GM18868 (cell line): ENCODE measurements around the gene SBF2.
"Not testable (repeated sequence)": the region's sequence is repeated elsewhere in the genome, so short reads cannot be mapped to it uniquely, and the experiment has no call there.

Experiments used
- ATAC-seq: cut with Tn5 transposase; IDR thresholded peaks from one replicate; pipeline ENCODE4 v1.9.1; 2021; ENCODE audit warnings: mild to moderate bottlenecking, moderate library complexity; ENCODE audit not compliant: unreplicated experiment

The SBF2 gene

GRCh38 chr11:9923280-9923679, 370.7 kb downstream of the SBF2 start:
- ATAC-seq, result no peak

DNA sequence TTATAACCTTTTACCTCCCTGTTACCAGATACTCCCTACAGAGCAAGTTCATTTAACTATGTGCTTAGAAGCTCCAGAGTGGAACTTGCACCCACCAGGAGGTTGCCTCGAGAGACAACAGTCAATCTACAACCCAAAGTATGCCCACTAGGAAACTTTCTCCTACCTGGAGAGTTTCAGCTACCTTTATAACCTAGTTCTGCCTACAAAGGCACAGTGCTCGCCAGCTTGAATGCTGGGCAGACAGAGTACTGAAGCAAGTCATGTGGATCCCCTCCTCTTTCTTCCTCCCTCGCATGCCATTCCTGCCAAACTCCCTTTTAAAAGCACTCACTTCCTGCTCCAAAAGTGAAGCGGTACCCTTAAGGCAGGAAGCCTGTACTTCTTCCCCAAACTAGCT, 371.2 kb downstream of the SBF2 start:
- ATAC-seq, result no peak

DNA sequence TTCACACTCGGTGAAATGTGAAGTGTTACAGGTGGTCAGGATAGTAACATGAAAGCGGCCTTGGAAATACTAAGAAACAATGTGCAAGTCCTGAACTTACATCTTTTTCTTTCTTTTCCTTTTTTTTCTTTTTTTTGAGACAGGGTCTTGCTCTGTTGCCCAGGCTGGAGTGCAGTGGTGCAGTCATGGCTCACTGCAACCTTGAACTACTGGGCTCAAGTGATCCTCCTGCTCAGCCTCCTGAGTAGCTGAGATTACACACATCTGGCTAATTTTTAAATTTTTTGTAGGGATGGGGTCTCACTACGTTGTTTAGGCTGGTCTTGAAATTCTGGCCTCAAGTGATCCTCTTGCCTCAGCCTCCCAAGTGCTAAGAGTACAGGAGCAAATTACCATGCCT, 377.5 kb downstream of the SBF2 start:
- no peak for ATAC-seq

GRCh38 chr11:9914064-9914463, 380.0 kb downstream of the SBF2 start:
- ATAC-seq, result no peak

DNA sequence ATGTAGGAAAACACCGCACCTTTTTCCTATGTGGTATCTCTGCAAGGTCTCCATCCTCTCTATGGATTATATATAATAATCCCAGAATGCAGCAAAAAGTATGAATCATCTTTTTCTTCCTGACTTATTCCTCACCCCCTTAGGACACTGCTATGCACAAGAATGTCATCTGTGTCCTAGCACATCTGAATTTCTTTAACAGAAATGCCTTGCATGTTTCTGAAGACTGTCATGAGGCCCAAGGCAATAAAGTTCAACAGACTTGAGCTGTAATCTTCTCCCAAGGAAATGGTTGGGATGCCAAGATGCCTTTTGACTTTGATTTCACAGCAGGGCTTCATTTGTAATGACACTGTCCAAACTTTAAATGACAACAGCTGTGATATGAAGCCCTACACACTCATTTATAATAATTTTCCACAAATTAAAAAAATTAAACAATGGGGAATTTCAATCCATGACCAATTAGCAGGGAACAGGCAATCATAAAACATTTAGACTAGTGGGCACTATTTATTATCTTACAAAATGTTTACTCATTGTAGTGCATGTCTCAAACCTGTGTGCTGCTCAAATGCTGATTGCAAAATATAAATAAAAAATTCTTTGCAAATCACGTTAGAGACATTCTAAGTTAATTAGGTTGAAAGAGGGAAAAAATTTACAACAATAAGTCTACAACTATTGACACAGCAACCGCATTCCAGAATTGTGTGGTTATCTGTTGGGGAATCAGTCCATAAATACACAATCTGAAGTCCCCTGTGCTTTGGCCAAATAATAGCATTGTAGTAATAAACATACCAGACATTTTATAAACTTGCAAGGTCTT, 387.8 kb downstream of the SBF2 start:
- ATAC-seq, result no peak

DNA sequence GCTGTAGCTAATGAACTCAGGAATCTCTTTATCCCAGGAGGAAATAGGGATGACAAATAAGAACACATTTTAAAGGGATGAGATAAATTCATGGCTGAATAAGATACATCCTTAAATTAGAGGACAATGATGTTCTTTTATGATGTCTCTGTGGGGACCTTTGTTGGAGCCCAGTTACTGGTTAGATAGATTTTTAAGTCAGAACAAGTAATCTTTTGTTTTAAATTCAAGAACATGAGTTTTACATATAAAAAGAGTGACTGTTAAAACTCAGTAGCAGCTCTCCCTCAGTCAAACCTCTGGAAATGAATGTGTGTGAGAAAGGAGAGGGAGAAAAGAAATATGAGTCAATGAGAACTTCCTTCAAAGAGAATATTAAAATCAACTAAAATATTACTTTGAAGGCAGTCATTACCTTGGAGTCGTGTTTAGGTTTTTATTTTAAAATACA, 388.5 kb downstream of the SBF2 start:
- ATAC-seq, result no peak

DNA sequence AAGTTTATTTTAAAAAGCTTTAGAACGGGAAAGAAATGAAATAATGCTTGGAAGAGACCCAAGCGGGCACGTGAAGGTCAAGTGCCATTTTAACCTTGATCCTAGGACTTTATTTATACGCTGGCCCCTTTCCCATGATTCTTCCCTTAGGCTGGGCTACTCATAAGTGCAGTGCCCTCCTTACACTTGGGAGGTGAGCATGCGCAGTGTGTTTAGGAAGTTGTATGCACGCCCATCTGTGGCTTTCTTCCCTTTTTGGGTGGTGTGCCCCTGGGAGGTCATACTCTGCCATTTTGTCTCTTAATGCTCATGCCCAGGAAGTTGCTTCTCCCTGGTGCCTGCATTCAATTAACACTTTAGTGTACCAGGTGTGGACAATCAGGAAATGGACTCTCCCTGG, 390.4 kb downstream of the SBF2 start:
- ATAC-seq, result no peak

DNA sequence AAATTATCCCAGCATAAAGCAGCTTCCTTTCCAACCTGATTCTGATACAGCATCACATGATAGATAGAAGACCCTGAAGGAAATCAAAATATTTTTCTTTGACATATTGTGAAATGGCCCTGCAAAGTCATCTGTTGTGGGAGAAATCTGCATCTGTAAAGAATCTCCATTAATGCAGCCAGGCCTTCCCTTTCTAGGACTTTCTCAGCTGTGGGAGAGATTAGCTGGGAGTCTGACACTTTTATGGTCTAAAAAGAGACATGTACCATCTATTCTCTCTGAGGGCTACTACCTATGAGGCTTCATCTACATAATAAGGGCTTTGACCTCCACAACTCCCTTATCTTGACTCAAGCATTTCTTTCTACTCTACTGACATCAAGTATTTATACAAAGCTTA, 392.1 kb downstream of the SBF2 start:
- ATAC-seq, result no peak

GRCh38 chr11:9900253-9900652, 393.8 kb downstream of the SBF2 start:
- not testable (repeated sequence) for ATAC-seq

- no peak for ATAC-seq
Measured at GRCh38 chr11:9899676-9900075, 394.3 kb downstream of the SBF2 start.

- ATAC-seq, result no peak
Measured at GRCh38 chr11:9896902-9897301, 397.1 kb downstream of the SBF2 start.

DNA sequence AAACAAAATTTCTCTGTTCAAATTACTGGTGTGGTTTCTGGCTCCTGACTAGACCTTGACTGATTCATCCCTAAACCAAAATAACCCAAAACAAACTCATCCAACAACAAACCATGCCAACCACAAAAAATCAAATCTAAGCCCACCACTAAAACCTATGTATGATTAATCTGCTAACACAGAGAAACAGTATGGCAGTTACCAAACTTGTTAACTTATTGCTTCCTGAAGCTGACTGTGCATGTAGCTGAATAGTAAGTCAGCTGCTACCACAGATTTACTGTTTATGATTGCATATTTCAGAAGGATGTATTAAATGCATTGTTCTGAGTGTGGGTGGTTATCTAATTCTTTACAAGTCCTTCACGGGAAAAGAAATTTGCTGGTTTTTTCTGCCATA, 399.0 kb downstream of the SBF2 start:
- no peak for ATAC-seq

DNA sequence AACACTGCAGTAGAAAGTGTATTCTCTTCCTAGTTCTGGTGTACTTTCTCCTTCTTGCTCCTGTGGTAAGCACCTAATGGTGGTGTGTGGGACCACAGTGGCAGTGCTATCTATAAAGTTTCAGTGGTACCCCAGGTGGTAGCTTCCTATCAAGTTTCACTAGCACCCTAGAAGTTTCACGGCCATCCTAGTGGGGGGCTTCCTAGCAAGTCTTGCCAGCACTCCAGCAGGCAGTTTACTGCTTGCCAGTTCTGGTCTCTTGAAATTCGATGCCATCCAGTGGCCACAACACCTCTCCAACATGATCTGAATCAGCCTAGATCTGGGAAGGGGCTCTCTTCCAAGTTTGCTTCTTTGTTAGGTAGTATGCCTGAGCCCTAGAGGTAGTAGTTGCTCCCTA, 400.5 kb downstream of the SBF2 start:
- no peak for ATAC-seq

DNA sequence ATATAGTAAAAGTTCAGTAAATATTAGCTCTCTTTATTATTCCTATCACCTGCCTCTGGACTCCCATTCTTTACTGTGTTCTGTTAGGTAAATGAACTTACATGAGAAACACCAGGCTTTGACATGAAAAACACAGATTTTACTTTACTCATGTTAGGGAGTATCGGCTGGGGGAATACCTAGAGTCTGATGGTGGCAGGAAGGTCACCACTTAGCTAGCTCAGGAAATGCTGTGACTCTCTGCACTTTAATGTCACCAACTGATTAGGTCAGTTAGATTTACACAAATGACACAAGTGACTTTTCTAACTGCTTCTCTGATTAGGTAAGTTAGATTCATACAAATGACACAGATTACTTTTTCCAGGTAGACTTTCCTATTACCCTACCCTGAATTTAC, 405.1 kb downstream of the SBF2 start:
- ATAC-seq, result no peak

DNA sequence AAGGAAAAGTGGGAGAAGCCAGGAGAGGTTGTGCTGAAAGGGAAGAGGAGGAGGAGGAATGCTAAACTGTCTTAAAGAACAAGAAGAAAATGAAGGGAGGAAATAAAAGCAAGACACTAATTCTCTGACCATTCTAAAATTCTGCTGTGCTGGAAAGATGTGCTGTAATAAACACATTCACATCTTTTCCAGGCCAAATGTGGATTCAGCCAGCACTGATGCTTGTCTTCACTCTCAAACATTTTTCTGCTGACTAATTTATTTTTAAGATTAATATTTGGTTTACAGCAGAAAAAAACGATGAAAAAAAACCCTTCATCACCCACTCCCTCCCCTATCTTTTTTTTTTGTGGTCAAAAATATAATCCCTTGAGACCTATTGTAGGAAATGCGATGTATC, 406.5 kb downstream of the SBF2 start:
- no peak for ATAC-seq

- no peak for ATAC-seq
Measured at GRCh38 chr11:9886595-9886994, 407.4 kb downstream of the SBF2 start.

GRCh38 chr11:9884601-9885000, 409.4 kb downstream of the SBF2 start:
- no peak for ATAC-seq

- ATAC-seq, result no peak
Measured at GRCh38 chr11:9880657-9881056, 413.4 kb downstream of the SBF2 start.

DNA sequence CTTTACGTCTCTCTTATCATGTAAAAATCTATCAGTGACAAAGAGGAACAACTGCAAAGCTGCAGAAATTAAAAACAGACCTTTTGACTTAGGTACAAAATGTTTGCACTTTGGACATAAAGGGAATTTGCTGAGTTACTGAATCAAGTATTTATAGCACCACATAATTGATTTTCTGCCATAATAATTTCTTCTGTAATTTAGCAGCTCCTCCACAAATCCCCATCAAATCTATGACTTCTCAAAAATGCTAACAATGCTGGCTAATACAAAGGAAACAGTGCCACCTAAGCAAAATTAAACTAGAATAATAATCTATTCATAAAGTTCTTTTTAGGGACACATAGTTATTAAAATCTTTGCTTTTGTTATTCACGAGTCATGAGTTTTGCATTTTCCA, 415.1 kb downstream of the SBF2 start:
- no peak for ATAC-seq

DNA sequence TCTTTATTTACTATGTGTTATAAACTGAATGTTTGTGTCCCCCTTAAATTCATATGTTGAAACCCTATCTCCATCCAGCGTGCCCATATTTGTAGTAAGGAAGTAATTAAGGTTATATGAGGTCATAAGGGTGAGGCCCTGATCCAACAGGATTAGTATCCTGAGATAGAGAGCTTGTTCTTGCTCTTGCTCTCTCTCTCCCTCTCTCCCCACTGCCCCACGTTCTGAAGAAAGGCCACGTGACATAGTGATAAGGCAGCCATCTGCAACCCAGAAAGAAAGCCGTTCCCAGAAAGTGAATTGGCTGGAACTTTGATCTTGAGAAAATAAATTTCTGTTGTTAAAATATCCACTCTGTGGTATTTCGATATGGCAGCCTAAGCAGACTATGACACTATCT, 417.7 kb downstream of the SBF2 start:
- no peak for ATAC-seq

DNA sequence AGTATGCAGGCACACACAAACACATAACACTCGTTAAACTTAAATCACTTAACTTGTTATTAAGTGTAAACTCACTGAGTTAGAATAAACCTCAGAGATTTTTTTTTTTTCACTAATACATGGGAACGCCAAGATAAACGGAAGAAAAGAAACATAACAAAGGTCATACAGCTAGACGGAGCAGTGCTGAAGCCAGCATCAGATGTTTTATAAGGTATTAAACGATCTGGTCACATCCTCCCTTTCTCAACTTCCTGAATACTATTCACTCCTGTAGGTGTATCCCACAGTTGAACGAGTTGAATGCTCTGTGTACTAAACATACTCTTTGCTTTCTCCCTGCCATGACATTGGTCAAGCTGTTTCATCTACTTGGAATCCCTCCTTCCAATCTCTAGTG, 418.2 kb downstream of the SBF2 start:
- ATAC-seq, result no peak

DNA sequence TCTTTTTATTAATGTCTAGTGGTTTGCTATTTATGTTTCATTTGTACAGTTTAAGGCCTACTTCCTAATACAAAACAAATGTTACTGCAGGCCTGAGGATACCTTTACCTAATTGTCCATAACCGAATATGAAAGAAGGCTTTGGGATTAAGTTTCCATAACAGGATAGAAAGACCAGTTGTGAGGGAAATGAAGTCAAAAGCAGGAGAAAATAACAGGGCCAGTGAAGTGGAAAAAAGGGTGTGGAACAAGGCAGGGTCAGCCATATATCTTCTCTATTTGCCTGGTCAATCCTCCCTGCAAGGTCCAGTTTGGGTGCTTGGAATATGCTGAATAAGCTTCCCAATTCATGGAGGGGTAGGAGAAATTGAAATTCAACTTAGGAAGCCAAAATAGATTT, 418.6 kb downstream of the SBF2 start:
- ATAC-seq, result no peak

DNA sequence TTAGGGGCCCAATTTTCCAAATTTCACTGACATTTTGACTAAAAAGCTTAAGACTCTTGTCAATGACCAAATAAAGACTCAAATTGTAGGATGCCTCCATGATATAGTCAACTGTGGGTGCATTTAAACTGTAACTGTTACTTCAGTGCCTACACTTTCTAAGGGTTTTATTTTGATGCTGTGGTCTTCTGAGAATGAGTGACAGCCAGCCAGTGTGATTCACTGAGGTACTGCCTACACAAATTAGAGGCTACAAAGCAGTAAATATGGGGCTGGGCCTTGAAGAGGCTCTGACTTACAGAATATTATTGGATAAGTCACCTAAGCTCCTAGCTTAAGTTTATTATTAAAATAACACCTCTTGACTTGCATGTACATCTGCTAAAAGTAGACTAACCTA, 419.6 kb downstream of the SBF2 start:
- ATAC-seq, result no peak
